HEK293 (cell line): ENCODE results near the gene CHERP.

ENCODE experiments used
- BCL6B ChIP-seq: fragments of 450-650 bp; formaldehyde crosslinking; IDR thresholded peaks from 2 replicates; pipeline ENCODE4 v1.5.1; 2017; ENCODE audit warnings: missing biosample characterization, missing genetic modification characterization
- CTCF ChIP-seq: fragments of 450-650 bp; formaldehyde crosslinking; IDR thresholded peaks from 2 replicates; pipeline ENCODE4 v1.5.1; 2016; ENCODE audit warnings: missing biosample characterization, missing genetic modification characterization
- HOXA7 ChIP-seq: sonication (generic); formaldehyde crosslinking; IDR thresholded peaks from 2 replicates; pipeline ENCODE4 v1.8.1; 2022; ENCODE audit warnings: missing genetic modification reagents, borderline replicate concordance
- MEIS1 ChIP-seq: sonication (generic); formaldehyde crosslinking; IDR thresholded peaks from 2 replicates; pipeline ENCODE4 v1.8.1; 2022; ENCODE audit warnings: missing genetic modification reagents, mild to moderate bottlenecking, borderline replicate concordance
- OSR2 ChIP-seq: fragments of 450-650 bp; formaldehyde crosslinking; IDR thresholded peaks from 2 replicates; pipeline ENCODE4 v1.5.1; 2016; ENCODE audit warnings: missing biosample characterization, missing genetic modification characterization
- OVOL3 ChIP-seq: fragments of 450-650 bp; formaldehyde crosslinking; IDR thresholded peaks from 2 replicates; pipeline ENCODE4 v1.5.1; 2016; ENCODE audit warnings: missing biosample characterization, missing genetic modification characterization
- RBAK ChIP-seq: fragments of 450-650 bp; formaldehyde crosslinking; IDR thresholded peaks from 2 replicates; pipeline ENCODE4 v1.5.1; 2016; ENCODE audit warnings: missing biosample characterization, missing genetic modification characterization
- TRIM28 ChIP-seq: IDR thresholded peaks from 2 replicates; pipeline ENCODE4 v1.6.1; 2011; ENCODE audit warnings: low read length, control low read depth, borderline replicate concordance
- YY1 ChIP-seq: fragments of 450-650 bp; formaldehyde crosslinking; IDR thresholded peaks from 2 replicates; pipeline ENCODE4 v1.5.1; 2018; ENCODE audit warnings: missing biosample characterization, missing genetic modification characterization
- YY2 ChIP-seq: fragments of 450-650 bp; formaldehyde crosslinking; IDR thresholded peaks from 2 replicates; pipeline ENCODE4 v1.5.1; 2016; ENCODE audit warnings: missing biosample characterization, missing genetic modification characterization
- ZNF132 ChIP-seq: fragments of 450-650 bp; formaldehyde crosslinking; IDR thresholded peaks from 2 replicates; pipeline ENCODE4 v1.5.1; 2017; ENCODE audit warnings: missing biosample characterization, missing genetic modification characterization, borderline replicate concordance
- ZNF169 ChIP-seq: fragments of 450-650 bp; formaldehyde crosslinking; IDR thresholded peaks from 2 replicates; pipeline ENCODE4 v1.5.1; 2016; ENCODE audit warnings: missing biosample characterization, missing genetic modification characterization
- ZNF174 ChIP-seq: fragments of 450-650 bp; formaldehyde crosslinking; IDR thresholded peaks from 2 replicates; pipeline ENCODE4 v1.5.0; 2017; ENCODE audit warnings: missing biosample characterization, mild to moderate bottlenecking, missing genetic modification characterization
- ZNF223 ChIP-seq: fragments of 450-650 bp; formaldehyde crosslinking; IDR thresholded peaks from 2 replicates; pipeline ENCODE4 v1.5.1; 2016; ENCODE audit warnings: missing biosample characterization, missing genetic modification characterization
- ZNF24 ChIP-seq: fragments of 450-650 bp; formaldehyde crosslinking; IDR thresholded peaks from 2 replicates; pipeline ENCODE4 v1.5.1; 2016; ENCODE audit warnings: missing biosample characterization, missing genetic modification characterization
- ZNF302 ChIP-seq: fragments of 450-650 bp; formaldehyde crosslinking; IDR thresholded peaks from 2 replicates; pipeline ENCODE4 v1.5.1; 2016; ENCODE audit warnings: missing biosample characterization, missing genetic modification characterization, low read depth
- ZNF37A ChIP-seq: fragments of 450-650 bp; IDR thresholded peaks from 2 replicates; pipeline ENCODE4 v1.5.1; 2018; ENCODE audit warnings: missing biosample characterization, missing genetic modification characterization
- ZNF433 ChIP-seq: fragments of 450-650 bp; formaldehyde crosslinking; IDR thresholded peaks from 2 replicates; pipeline ENCODE4 v1.5.1; 2016; ENCODE audit warnings: missing biosample characterization, missing genetic modification characterization, low read depth
- ZNF473 ChIP-seq: fragments of 450-650 bp; formaldehyde crosslinking; IDR thresholded peaks from 2 replicates; pipeline ENCODE4 v1.5.1; 2017; ENCODE audit warnings: missing biosample characterization, missing genetic modification characterization
- ZNF48 ChIP-seq: fragments of 450-650 bp; formaldehyde crosslinking; IDR thresholded peaks from 2 replicates; pipeline ENCODE4 v1.5.1; 2016; ENCODE audit warnings: missing biosample characterization, missing genetic modification characterization
- ZNF510 ChIP-seq: fragments of 450-650 bp; formaldehyde crosslinking; IDR thresholded peaks from 2 replicates; pipeline ENCODE4 v1.5.1; 2018; ENCODE audit warnings: mild to moderate bottlenecking, missing genetic modification characterization, missing biosample characterization; ENCODE audit not compliant: insufficient replicate concordance
- ZNF521 ChIP-seq: fragments of 450-650 bp; formaldehyde crosslinking; IDR thresholded peaks from 2 replicates; pipeline ENCODE4 v1.5.1; 2017; ENCODE audit warnings: missing biosample characterization, mild to moderate bottlenecking, missing genetic modification characterization
- ZNF544 ChIP-seq: fragments of 450-650 bp; formaldehyde crosslinking; IDR thresholded peaks from 2 replicates; pipeline ENCODE4 v1.5.0; 2017; ENCODE audit warnings: missing biosample characterization, missing genetic modification characterization
- ZNF571 ChIP-seq: fragments of 450-650 bp; formaldehyde crosslinking; IDR thresholded peaks from 2 replicates; pipeline ENCODE4 v1.5.0; 2017; ENCODE audit warnings: missing biosample characterization, missing genetic modification characterization
- ZNF621 ChIP-seq: fragments of 450-650 bp; formaldehyde crosslinking; IDR thresholded peaks from 2 replicates; pipeline ENCODE4 v1.5.1; 2017; ENCODE audit warnings: missing biosample characterization, missing genetic modification characterization
- ZNF626 ChIP-seq: fragments of 450-650 bp; sonication (Bioruptor Pico); formaldehyde crosslinking; IDR thresholded peaks from 2 replicates; pipeline ENCODE4 v1.5.1; 2018; ENCODE audit warnings: missing biosample characterization, missing genetic modification characterization, inconsistent platforms
- ZNF629 ChIP-seq: fragments of 450-650 bp; formaldehyde crosslinking; IDR thresholded peaks from 2 replicates; pipeline ENCODE4 v1.5.1; 2017; ENCODE audit warnings: missing biosample characterization, missing genetic modification characterization
- ZNF707 ChIP-seq: fragments of 450-650 bp; formaldehyde crosslinking; IDR thresholded peaks from 2 replicates; pipeline ENCODE4 v1.5.1; 2016; ENCODE audit warnings: missing biosample characterization, missing genetic modification characterization
- ZNF792 ChIP-seq: fragments of 450-650 bp; formaldehyde crosslinking; IDR thresholded peaks from 2 replicates; pipeline ENCODE4 v1.5.1; 2016; ENCODE audit warnings: missing biosample characterization, missing genetic modification characterization
- TF ChIP-seq, protein P1 (sequence below): fragments of 450-650 bp; formaldehyde crosslinking; IDR thresholded peaks from 2 replicates; pipeline ENCODE4 v1.5.1; 2016; ENCODE audit warnings: missing biosample characterization, missing genetic modification characterization
- TF ChIP-seq, protein P2 (sequence below): fragments of 450-650 bp; formaldehyde crosslinking; IDR thresholded peaks from 2 replicates; pipeline ENCODE4 v1.5.1; 2016; ENCODE audit warnings: missing biosample characterization, missing genetic modification characterization
- TF ChIP-seq, protein P3 (sequence below): fragments of 450-650 bp; formaldehyde crosslinking; conservative IDR thresholded peaks from 2 replicates; pipeline ENCODE4 v1.5.1; 2016; ENCODE audit warnings: low read depth, missing biosample characterization, missing genetic modification characterization

The CHERP gene

DNA sequence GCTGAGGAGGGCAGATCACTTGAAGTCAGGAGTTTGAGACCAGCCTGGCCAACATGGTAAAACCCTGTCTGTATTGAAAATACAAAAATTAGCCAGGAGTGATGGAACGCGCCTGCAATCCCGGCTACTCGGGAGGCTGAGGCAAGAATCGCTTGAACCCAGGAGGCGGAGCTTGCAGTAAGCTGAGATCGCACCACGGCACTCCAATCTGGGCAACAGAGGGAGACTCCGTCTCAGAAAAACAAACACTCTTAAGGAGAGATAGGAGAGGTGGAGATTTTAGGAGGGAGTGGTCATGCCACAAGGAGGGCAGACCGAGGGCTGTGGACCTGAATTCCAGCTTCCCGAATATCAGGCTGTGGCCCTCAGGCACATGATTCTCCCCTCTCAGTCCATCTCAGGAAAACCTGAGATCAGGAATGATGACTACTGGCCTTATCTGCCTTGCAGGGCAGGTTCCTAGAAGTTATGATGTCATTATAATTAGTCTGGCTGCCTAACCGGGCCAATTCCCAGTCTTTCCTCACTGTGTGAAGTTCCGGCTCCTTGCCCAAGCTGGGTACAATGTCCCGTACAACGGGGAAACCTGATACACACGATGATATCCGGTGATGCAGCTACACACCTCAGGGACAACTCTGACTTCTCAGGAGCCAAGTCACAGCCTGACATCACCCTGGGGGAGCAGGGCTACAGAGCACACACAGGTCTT, 27.5 kb upstream of the CHERP start (continued):
- TF ChIP-seq ZNF302: no peak
- TF ChIP-seq ZNF433 (tag by site-specific recombination): no peak
- no peak for TF ChIP-seq CTCF (tag by site-specific recombination)
- no peak for TF ChIP-seq OVOL3 (tag by site-specific recombination)
- TF ChIP-seq, protein P1, sequence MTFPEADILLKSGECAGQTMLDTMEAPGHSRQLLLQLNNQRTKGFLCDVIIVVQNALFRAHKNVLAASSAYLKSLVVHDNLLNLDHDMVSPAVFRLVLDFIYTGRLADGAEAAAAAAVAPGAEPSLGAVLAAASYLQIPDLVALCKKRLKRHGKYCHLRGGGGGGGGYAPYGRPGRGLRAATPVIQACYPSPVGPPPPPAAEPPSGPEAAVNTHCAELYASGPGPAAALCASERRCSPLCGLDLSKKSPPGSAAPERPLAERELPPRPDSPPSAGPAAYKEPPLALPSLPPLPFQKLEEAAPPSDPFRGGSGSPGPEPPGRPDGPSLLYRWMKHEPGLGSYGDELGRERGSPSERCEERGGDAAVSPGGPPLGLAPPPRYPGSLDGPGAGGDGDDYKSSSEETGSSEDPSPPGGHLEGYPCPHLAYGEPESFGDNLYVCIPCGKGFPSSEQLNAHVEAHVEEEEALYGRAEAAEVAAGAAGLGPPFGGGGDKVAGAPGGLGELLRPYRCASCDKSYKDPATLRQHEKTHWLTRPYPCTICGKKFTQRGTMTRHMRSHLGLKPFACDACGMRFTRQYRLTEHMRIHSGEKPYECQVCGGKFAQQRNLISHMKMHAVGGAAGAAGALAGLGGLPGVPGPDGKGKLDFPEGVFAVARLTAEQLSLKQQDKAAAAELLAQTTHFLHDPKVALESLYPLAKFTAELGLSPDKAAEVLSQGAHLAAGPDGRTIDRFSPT (tag by site-specific recombination): peak; percentile 71; the same call in 1 of the 2 replicates
- TF ChIP-seq ZNF473 (tag by site-specific recombination): no peak
- TF ChIP-seq BCL6B (tag by site-specific recombination): peak; percentile 66; the same call in 1 of the 2 replicates
- TF ChIP-seq ZNF132 (tag by site-specific recombination): no peak
- no peak for TF ChIP-seq ZNF521 (tag by site-specific recombination)
- no peak for TF ChIP-seq ZNF571 (tag by site-specific recombination)
- no peak for TF ChIP-seq YY2 (tag by site-specific recombination)
- TF ChIP-seq ZNF707 (tag by site-specific recombination): no peak
- TF ChIP-seq ZNF174 (tag by site-specific recombination): no peak
- TF ChIP-seq ZNF629 (tag by site-specific recombination): peak; percentile 98
- no peak for TF ChIP-seq ZNF169
- TF ChIP-seq ZNF544 (tag by site-specific recombination): no peak
- no peak for TF ChIP-seq HOXA7 (CRISPR knock-in tag)
- TF ChIP-seq RBAK (tag by site-specific recombination): no peak
- no peak for TF ChIP-seq TRIM28
- TF ChIP-seq YY1: no peak
- TF ChIP-seq ZNF48: no peak
- TF ChIP-seq, protein P2, sequence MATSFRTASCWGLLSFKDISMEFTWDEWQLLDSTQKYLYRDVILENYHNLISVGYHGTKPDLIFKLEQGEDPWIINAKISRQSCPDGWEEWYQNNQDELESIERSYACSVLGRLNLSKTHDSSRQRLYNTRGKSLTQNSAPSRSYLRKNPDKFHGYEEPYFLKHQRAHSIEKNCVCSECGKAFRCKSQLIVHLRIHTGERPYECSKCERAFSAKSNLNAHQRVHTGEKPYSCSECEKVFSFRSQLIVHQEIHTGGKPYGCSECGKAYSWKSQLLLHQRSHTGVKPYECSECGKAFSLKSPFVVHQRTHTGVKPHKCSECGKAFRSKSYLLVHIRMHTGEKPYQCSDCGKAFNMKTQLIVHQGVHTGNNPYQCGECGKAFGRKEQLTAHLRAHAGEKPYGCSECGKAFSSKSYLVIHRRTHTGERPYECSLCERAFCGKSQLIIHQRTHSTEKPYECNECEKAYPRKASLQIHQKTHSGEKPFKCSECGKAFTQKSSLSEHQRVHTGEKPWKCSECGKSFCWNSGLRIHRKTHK (tag by site-specific recombination): no peak
- TF ChIP-seq, protein P3, sequence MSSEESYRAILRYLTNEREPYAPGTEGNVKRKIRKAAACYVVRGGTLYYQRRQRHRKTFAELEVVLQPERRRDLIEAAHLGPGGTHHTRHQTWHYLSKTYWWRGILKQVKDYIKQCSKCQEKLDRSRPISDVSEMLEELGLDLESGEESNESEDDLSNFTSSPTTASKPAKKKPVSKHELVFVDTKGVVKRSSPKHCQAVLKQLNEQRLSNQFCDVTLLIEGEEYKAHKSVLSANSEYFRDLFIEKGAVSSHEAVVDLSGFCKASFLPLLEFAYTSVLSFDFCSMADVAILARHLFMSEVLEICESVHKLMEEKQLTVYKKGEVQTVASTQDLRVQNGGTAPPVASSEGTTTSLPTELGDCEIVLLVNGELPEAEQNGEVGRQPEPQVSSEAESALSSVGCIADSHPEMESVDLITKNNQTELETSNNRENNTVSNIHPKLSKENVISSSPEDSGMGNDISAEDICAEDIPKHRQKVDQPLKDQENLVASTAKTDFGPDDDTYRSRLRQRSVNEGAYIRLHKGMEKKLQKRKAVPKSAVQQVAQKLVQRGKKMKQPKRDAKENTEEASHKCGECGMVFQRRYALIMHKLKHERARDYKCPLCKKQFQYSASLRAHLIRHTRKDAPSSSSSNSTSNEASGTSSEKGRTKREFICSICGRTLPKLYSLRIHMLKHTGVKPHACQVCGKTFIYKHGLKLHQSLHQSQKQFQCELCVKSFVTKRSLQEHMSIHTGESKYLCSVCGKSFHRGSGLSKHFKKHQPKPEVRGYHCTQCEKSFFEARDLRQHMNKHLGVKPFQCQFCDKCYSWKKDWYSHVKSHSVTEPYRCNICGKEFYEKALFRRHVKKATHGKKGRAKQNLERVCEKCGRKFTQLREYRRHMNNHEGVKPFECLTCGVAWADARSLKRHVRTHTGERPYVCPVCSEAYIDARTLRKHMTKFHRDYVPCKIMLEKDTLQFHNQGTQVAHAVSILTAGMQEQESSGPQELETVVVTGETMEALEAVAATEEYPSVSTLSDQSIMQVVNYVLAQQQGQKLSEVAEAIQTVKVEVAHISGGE: peak; percentile 65; the same call in 1 of the 2 replicates
- no peak for TF ChIP-seq ZNF621 (tag by site-specific recombination)
- no peak for TF ChIP-seq MEIS1 (CRISPR knock-in tag)
- no peak for TF ChIP-seq ZNF792
- TF ChIP-seq ZNF626 (tag by site-specific recombination): no peak
- TF ChIP-seq ZNF37A (tag by site-specific recombination): no peak
- TF ChIP-seq ZNF223: no peak
- TF ChIP-seq ZNF24 (tag by site-specific recombination): peak; percentile 77; the same call in 1 of the 2 replicates
- peak; percentile 55 for TF ChIP-seq OSR2
- no peak for TF ChIP-seq ZNF510 (tag by site-specific recombination)
